Measurements from ENCODE around the gene WDR38.
A peak's percentile ranks its signal among the peaks of the same experiment; 100 is the strongest.

The WDR38 gene

GRCh38 chr9:124858330-124859046 lies 5.2 kb downstream of the WDR38 start:
- TF ChIP-seq ZNF274 (IDR thresholded peaks at IDR 0.05; ENCODE audit: low read depth, low read length), result no peak
- no peak overlapping the region for H3K4me3 ChIP-seq (ENCODE audit: low read length)

- no peak for TF ChIP-seq ZNF274 (IDR thresholded peaks at IDR 0.05; ENCODE audit: low read depth, low read length)
- H3K4me3 ChIP-seq (ENCODE audit: low read length), result peak overlapping the region; percentile 90
These were observed 6.7 kb downstream of the WDR38 start for GRCh38 chr9:124859803-124860581.

GRCh38 chr9:124860582-124861341 lies 7.5 kb downstream of the WDR38 start:
- TF ChIP-seq ZNF274 (IDR thresholded peaks at IDR 0.05; ENCODE audit: low read depth, low read length), result no peak
- peak overlapping the region; percentile 90 for H3K4me3 ChIP-seq (ENCODE audit: low read length)

DNA sequence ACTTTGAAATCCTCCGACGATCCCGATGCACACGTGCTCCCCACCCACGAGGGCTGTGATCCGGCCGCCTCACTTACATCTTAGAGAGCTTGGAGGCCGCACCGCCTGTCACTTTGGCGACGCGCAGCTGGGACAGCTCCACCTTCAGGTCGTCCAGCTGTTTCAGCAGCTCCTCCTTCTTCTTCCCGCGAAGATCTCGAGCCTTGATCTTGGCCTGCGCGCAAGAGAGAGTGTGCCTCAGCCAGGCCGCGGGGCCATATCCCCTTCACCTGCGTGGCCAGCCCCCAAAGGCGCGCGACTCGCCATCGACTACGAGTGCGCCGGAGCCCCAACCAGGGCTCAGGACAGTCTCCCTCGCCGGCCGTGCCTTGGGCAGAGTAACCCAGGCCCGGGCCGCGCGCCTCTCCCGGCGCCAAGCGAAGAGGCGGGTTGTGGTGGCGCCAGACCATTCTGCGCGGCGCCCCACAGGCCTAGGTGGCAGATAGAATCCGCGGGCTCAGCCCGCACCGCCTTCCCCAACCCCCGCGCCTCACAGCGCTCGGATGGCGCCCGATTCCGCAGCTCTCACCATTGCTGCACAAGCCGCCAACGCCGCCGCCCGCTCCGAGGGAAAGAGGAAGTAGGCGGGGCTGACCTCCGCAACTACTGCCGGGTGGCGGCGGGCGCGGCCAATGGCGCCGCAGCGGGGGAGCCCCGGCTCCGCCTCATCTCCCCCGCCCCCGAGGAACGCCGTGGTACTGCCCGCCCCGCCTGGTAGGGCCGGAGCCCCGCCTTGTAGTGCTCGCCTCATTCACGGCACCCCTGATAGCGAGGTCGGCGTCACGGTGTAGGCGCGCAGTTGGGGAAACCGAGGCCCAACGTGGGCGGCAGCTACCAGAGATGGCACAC lies 8.3 kb downstream of the WDR38 start, which contains the start of the genes ARPC5L and RPL35:
TSS of gene ARPC5L (plus strand) at position 789 of the 888 bp plus-strand sequence. CDS start 7,161 bp downstream, outside the sequence.
TSS of gene RPL35 (minus strand) at position 616 of the 888 bp plus-strand sequence. CDS start at position 571, 45 bp downstream.
- peak within 1 kb of the TSS; percentile 90 for H3K4me3 ChIP-seq (ENCODE audit: low read length)
- TF ChIP-seq ZNF274 (IDR thresholded peaks at IDR 0.05; ENCODE audit: low read depth, low read length), result no peak

GRCh38 chr9:124863371-124863871 lies 10.2 kb downstream of the WDR38 start:
- no peak overlapping the region; the same call in 1 of the 2 replicates for H3K4me3 ChIP-seq (ENCODE audit: low read length)
- no peak for TF ChIP-seq ZNF274 (IDR thresholded peaks at IDR 0.05; ENCODE audit: low read depth, low read length)

- no peak for TF ChIP-seq ZNF274 (IDR thresholded peaks at IDR 0.05; ENCODE audit: low read depth, low read length)
- peak overlapping the region; percentile 95 for H3K4me3 ChIP-seq (ENCODE audit: low read length)
These were observed 15.5 kb downstream of the WDR38 start for GRCh38 chr9:124868511-124869465.

DNA sequence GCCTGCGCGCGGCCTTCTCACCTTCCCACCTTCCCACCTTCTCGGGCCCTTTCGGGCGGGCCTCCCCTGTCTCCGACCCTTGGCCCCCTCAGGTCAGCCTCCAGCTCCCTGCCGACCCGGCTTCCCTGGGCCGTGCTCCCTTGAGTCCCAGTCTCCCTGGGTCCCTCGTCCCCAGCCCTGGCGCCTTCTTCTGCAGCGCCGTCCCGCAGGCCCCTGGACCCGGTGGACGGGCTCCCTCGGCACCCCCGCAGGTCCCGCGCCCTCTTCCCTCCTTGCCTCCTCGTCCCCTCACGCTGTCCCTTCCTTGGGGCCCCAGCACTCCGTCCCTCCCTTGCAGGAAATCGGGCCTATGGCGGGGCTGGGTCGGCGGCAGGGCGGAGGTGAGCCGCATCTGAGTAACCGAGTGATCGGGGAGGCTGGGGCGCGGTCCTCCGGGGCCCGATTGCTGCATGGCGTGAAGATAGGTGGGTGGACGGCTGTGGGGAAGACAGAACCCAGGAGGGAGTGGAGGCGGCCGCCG lies 16.3 kb downstream of the WDR38 start:
- H3K4me3 ChIP-seq (ENCODE audit: low read length), result peak overlapping the region; percentile 95
- no peak for TF ChIP-seq ZNF274 (IDR thresholded peaks at IDR 0.05; ENCODE audit: low read depth, low read length)

DNA sequence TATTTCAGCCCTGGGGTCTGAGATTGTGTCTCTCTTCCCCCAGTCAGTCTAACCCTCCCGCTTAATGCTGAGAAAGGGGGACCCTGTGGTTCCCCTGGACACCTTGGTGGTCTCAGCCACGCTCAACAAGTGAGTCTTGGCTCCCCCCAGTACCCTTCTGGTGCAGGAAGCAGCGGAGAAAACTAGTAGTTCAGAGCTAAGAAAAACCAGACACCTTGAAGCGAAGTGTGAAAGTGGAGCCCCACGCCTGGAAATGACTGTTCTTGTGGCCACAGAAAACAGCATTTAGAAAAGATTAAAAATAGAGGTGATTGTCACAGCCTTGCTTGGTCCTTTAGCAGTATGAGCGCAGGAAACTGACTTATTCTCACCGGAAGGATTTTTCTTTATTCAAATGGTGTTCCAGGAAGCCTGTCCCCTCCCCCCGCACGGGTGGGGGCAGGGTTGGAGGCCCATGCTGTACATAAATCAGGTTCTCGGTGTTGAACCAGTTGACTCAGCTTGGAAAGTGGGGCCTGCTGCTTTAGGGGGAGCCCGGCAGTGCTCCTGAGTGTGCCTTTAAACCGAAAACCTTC lies 16.8 kb downstream of the WDR38 start:
- TF ChIP-seq ZNF274 (IDR thresholded peaks at IDR 0.05; ENCODE audit: low read depth, low read length), result no peak
- peak overlapping the region; percentile 95 for H3K4me3 ChIP-seq (ENCODE audit: low read length)

GRCh38 chr9:124870723-124871122 lies 17.5 kb downstream of the WDR38 start:
- peak overlapping the region; percentile 95 for H3K4me3 ChIP-seq (ENCODE audit: low read length)
- TF ChIP-seq ZNF274 (IDR thresholded peaks at IDR 0.05; ENCODE audit: low read depth, low read length), result no peak

GRCh38 chr9:124871156-124871561 lies 17.9 kb downstream of the WDR38 start:
- no peak for TF ChIP-seq ZNF274 (IDR thresholded peaks at IDR 0.05; ENCODE audit: low read depth, low read length)
- H3K4me3 ChIP-seq (ENCODE audit: low read length), result peak overlapping the region; percentile 95; the same call in 1 of the 2 replicates

- no peak overlapping the region for H3K4me3 ChIP-seq (ENCODE audit: low read length)
- no peak for TF ChIP-seq ZNF274 (IDR thresholded peaks at IDR 0.05; ENCODE audit: low read depth, low read length)
These were observed 20.4 kb downstream of the WDR38 start for GRCh38 chr9:124873664-124874063.
